Stimulated activated naive B cell treated with anti-CD40 and anti-IgM and Interleukin-4, amounts not matched to agents 10 μg/mL and 1 μg/mL and 100 μg/mL, for 72 hours (primary cell): ENCODE data around the gene FIZ1.

Experiments used
- ATAC-seq, 2 donors: fragments of 150-1000 bp; cut with Tn5 transposase; replicated peaks; 2 replicates each; pipeline ENCODE4 v1.10.0; 2021; ENCODE audit warnings: moderate library complexity in 1 of 2
- DNase-seq: peaks from one replicate; pipeline ENCODE4 v3.0.0; 2021
- H3K27ac Mint-ChIP-seq: one replicate; pipeline ENCODE4 v1.8.0; 2022; ENCODE audit warnings: mild to moderate bottlenecking, mixed read lengths
- H3K27me3 Mint-ChIP-seq, 2 donors: one replicate each; pipeline ENCODE4 v1.8.0; 2022; ENCODE audit warnings: mixed read lengths in 2 of 2
- H3K36me3 Mint-ChIP-seq, 2 donors: one replicate each; pipeline ENCODE4 v1.8.0; 2022; ENCODE audit warnings: mixed read lengths in 2 of 2, mild to moderate bottlenecking in 1 of 2
- H3K4me1 Mint-ChIP-seq, 2 donors: one replicate each; pipeline ENCODE4 v1.8.0; 2022; ENCODE audit warnings: mixed read lengths in 2 of 2, mild to moderate bottlenecking in 1 of 2
- H3K4me3 Mint-ChIP-seq, 2 donors: one replicate each; pipeline ENCODE4 v1.8.0; 2022; ENCODE audit warnings: mild to moderate bottlenecking in 2 of 2, mixed read lengths in 2 of 2, moderate library complexity in 1 of 2
- H3K9me3 Mint-ChIP-seq, 2 donors: one replicate each; pipeline ENCODE4 v1.8.0; 2022; ENCODE audit warnings: mixed read lengths in 2 of 2, mild to moderate bottlenecking in 1 of 2

The FIZ1 gene

GRCh38 chr19:55624109-55625003 is 25.0 kb upstream of the FIZ1 start, which contains the start of gene ZNF784:
Gene ZNF784 (minus strand): TSS chr19:55624566. CDS start chr19:55624561, 5 bp downstream.
- peaks cover 4 to 21% of the 10 kb centered on the region in 2 donors for H3K36me3 Mint-ChIP-seq
- DNase-seq (peak; percentile 85), ATAC-seq (peak; percentile 80 to 82)
- peaks cover 2 to 3% of the 10 kb centered on the region in 2 donors for H3K9me3 Mint-ChIP-seq
- peak within 1 kb of the TSS; percentile 99 for H3K27ac Mint-ChIP-seq
- peak within 1 kb of the TSS; percentile 91 to 97 for H3K4me3 Mint-ChIP-seq
- H3K27me3 Mint-ChIP-seq: peaks cover 0 to 4% of the 10 kb centered on the region in 2 donors
- peaks cover 8 to 25% of the 10 kb centered on the region in 2 donors for H3K4me1 Mint-ChIP-seq

DNA sequence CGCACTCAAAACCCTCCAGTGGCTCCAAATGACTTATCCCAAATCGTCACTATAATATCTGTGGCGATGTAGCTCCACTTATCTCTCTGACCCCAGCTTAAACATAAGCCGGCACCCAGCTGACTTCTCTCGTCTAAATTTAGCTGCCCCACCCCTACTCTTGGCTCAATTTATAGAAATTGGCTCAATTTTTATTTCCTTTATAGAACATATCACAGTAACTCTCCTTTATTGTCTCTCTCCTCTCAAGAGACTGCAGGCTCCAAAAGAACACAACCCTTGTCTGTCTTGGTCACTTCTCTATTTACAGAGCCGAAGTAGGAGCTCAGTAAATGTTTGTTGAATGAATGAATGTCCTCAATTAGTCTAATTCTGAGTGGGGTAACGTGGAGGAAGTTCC is 24.2 kb upstream of the FIZ1 start:
- DNase-seq (no peak), ATAC-seq (no peak)
- peak overlapping the region; percentile 91 to 97 for H3K4me3 Mint-ChIP-seq
- H3K36me3 Mint-ChIP-seq: peaks cover 6 to 23% of the 10 kb centered on the region in 2 donors
- peaks cover 0 to 4% of the 10 kb centered on the region in 2 donors for H3K27me3 Mint-ChIP-seq
- no peak overlapping the region for H3K27ac Mint-ChIP-seq
- peaks cover 2 to 3% of the 10 kb centered on the region in 2 donors for H3K9me3 Mint-ChIP-seq
- H3K4me1 Mint-ChIP-seq: peaks cover 9 to 25% of the 10 kb centered on the region in 2 donors

GRCh38 chr19:55623130-55623529 is 23.8 kb upstream of the FIZ1 start:
- Mint-ChIP-seq H3K27me3 (peaks cover 0 to 2% of the 10 kb centered on the region in 2 donors), H3K4me3 (no peak overlapping the region), H3K9me3 (peaks cover 2 to 3% of the 10 kb centered on the region in 2 donors), H3K36me3 (peaks cover 7 to 25% of the 10 kb centered on the region in 2 donors), H3K27ac (no peak overlapping the region), H3K4me1 (peaks cover 10 to 25% of the 10 kb centered on the region in 2 donors)
- DNase-seq (no peak), ATAC-seq (no peak)

GRCh38 chr19:55622242-55622969 is 23.1 kb upstream of the FIZ1 start:
- DNase-seq: no peak
- peak overlapping the region; percentile 87 for H3K27ac Mint-ChIP-seq
- H3K4me3 Mint-ChIP-seq: no peak overlapping the region
- peaks cover 10 to 25% of the 10 kb centered on the region in 2 donors for H3K4me1 Mint-ChIP-seq
- H3K9me3 Mint-ChIP-seq: peaks cover 2 to 3% of the 10 kb centered on the region in 2 donors
- H3K27me3 Mint-ChIP-seq: no peaks in the 10 kb centered on the region
- ATAC-seq: no peak
- peaks cover 10 to 29% of the 10 kb centered on the region in 2 donors for H3K36me3 Mint-ChIP-seq

- H3K4me1 Mint-ChIP-seq: peaks cover 10 to 25% of the 10 kb centered on the region in 2 donors
- H3K27me3 Mint-ChIP-seq: no peaks in the 10 kb centered on the region
- no peak for ATAC-seq
Measured at GRCh38 chr19:55621673-55622231, 22.4 kb upstream of the FIZ1 start.

GRCh38 chr19:55621205-55621672 is 21.9 kb upstream of the FIZ1 start:
- Mint-ChIP-seq H3K27me3 (no peaks in the 10 kb centered on the region), H3K27ac (peak overlapping the region; percentile 47)
- ATAC-seq: no peak

More at GRCh38 chr19:55621673-55622231, 22.4 kb upstream of the FIZ1 start:
- Mint-ChIP-seq H3K4me3 (no peak overlapping the region), H3K9me3 (peaks cover 2 to 3% of the 10 kb centered on the region in 2 donors), H3K36me3 (peaks cover 16 to 35% of the 10 kb centered on the region in 2 donors), H3K27ac (peak overlapping the region; percentile 47)
- no peak for DNase-seq

DNA sequence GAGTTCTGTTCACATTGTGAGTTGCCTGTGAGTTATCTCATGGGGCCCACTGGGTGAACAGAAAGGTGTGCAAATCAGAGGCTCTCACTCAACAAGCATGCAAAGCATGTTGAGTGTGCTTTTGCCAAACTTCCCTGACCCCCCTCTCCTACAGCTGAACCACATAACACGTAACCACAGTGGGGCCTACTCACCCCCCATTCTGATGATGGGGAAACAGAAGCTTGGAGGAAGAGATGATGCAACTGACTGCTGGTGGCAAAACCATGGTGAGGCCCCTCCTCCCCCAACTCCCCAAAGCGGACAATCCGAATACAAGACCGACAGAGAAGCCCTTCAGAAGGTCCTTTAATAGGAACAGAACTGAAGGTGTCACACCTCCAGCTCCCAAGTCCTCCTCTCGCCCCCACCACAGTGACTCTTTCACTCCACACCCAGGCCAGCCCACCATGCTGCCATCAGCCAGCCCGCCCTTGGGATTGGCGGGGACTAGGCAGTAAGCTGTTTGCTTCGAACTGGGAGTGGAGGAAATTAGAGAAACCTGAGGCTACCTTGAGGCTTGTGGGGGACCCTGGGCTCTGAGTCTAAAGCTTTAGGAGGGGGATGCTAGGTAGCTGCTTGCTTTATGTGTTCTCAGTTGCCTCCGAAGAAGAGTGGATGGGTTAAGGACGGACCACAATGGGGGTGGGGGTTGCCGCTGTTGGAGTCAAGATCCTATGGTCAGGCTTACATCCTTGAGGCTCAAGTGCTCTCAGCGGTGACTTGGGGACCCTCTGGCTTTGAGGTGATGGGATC is 21.3 kb upstream of the FIZ1 start:
- Mint-ChIP-seq H3K9me3 (peaks cover 2 to 3% of the 10 kb centered on the region in 2 donors), H3K36me3 (peaks cover 19 to 38% of the 10 kb centered on the region in 2 donors), H3K4me1 (peaks cover 10 to 25% of the 10 kb centered on the region in 2 donors), H3K27ac (no peak overlapping the region), H3K4me3 (no peak overlapping the region), H3K27me3 (no peaks in the 10 kb centered on the region)
- no peak for DNase-seq
- ATAC-seq: no peak

More at GRCh38 chr19:55621205-55621672, 21.9 kb upstream of the FIZ1 start:
- DNase-seq: no peak
- no peak overlapping the region for H3K4me3 Mint-ChIP-seq
- peaks cover 2 to 3% of the 10 kb centered on the region in 2 donors for H3K9me3 Mint-ChIP-seq
- peaks cover 19 to 38% of the 10 kb centered on the region in 2 donors for H3K36me3 Mint-ChIP-seq
- H3K4me1 Mint-ChIP-seq: peaks cover 10 to 25% of the 10 kb centered on the region in 2 donors

DNA sequence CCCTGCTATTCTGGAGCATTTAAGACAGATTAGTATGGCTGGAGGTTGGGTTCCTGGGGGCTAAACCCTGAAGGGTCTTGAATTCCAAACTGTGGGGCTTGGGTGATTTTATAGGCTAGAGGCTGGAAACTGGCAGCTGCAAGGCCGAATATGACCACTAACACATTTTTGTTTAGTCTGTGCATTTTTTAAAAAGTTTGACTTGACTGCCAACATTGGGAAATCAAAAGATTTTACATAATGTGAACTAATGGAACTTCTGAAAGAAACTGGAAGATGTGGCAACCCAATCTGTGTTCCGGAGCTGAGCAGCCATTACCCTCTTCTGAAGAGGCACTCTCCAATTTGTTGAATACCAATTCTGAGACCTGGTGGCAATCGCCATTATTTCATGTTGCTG is 20.0 kb upstream of the FIZ1 start:
- H3K36me3 Mint-ChIP-seq: peaks cover 22 to 40% of the 10 kb centered on the region in 2 donors
- DNase-seq: no peak
- peaks cover 2 to 3% of the 10 kb centered on the region in 2 donors for H3K9me3 Mint-ChIP-seq
- H3K27ac Mint-ChIP-seq: no peak overlapping the region
- peaks cover 7 to 18% of the 10 kb centered on the region in 2 donors for H3K4me1 Mint-ChIP-seq
- H3K4me3 Mint-ChIP-seq: no peak overlapping the region
- no peaks in the 10 kb centered on the region for H3K27me3 Mint-ChIP-seq
- no peak for ATAC-seq

GRCh38 chr19:55618426-55618825 is 19.1 kb upstream of the FIZ1 start:
- no peak for ATAC-seq
- Mint-ChIP-seq H3K27ac (peak overlapping the region; percentile 59), H3K27me3 (no peaks in the 10 kb centered on the region)

DNA sequence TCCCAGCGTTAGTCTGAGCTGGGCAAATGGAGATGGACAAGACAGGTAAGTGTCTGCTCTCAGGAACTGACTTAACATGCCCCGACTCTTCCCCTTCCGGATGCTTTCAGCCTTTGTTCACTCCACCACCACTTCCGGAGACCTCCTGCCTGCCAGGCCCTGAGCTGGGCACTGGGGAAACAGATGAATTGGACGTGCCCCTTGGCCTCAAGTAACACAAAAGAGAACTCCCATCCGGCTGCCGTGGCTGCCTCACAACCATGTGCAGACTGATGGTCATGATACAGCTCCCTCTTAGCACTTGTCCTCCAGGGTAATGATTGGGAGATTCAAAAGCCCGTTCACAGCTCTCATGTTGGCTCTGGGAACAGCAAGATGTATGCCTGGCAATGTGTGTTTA is 18.1 kb upstream of the FIZ1 start:
- Mint-ChIP-seq H3K4me1 (peaks cover 9 to 19% of the 10 kb centered on the region in 2 donors), H3K4me3 (no peak overlapping the region)

More at GRCh38 chr19:55618426-55618825, 19.1 kb upstream of the FIZ1 start:
- Mint-ChIP-seq H3K36me3 (peaks cover 25 to 41% of the 10 kb centered on the region in 2 donors), H3K4me1 (peaks cover 2 to 10% of the 10 kb centered on the region in 2 donors), H3K9me3 (no peaks in the 10 kb centered on the region), H3K4me3 (no peak overlapping the region)
- no peak for DNase-seq

DNA sequence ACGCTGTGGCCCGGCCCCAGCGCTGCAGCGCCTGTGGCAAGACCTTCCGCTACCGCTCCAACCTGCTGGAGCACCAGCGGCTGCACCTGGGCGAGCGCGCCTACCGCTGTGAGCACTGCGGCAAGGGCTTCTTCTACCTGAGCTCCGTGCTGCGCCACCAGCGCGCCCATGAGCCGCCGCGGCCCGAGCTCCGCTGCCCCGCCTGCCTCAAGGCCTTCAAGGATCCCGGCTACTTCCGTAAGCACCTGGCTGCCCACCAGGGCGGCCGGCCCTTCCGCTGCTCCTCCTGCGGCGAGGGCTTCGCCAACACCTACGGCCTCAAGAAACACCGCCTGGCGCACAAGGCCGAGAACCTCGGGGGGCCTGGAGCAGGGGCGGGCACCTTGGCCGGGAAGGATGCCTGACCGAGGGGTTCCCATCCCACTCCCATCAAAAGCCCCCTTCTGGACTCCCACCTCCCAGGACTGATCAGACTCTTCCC is 17.1 kb upstream of the FIZ1 start:
- Mint-ChIP-seq H3K4me3 (no peak overlapping the region), H3K27me3 (no peaks in the 10 kb centered on the region), H3K27ac (no peak overlapping the region), H3K4me1 (peaks cover 19 to 29% of the 10 kb centered on the region in 2 donors), H3K9me3 (no peaks in the 10 kb centered on the region), H3K36me3 (peaks cover 34 to 48% of the 10 kb centered on the region in 2 donors)
- no peak for DNase-seq
- ATAC-seq: no peak

More for the DNA sequence above, 18.1 kb upstream of the FIZ1 start:
- no peaks in the 10 kb centered on the region for H3K27me3 Mint-ChIP-seq
- no peak overlapping the region for H3K27ac Mint-ChIP-seq
- H3K9me3 Mint-ChIP-seq: no peaks in the 10 kb centered on the region
- ATAC-seq: no peak
- DNase-seq: no peak
- peaks cover 34 to 48% of the 10 kb centered on the region in 2 donors for H3K36me3 Mint-ChIP-seq

- no peak for ATAC-seq
- H3K4me3 Mint-ChIP-seq: no peak overlapping the region
- peaks cover 24 to 33% of the 10 kb centered on the region in 2 donors for H3K4me1 Mint-ChIP-seq
Measured at GRCh38 chr19:55615543-55616394, 16.5 kb upstream of the FIZ1 start.

More at GRCh38 chr19:55615543-55616394, 16.5 kb upstream of the FIZ1 start:
- no peaks in the 10 kb centered on the region for H3K27me3 Mint-ChIP-seq
- no peak for DNase-seq
- no peaks in the 10 kb centered on the region for H3K9me3 Mint-ChIP-seq
- no peak overlapping the region for H3K27ac Mint-ChIP-seq
- H3K36me3 Mint-ChIP-seq: peaks cover 36 to 47% of the 10 kb centered on the region in 2 donors
